NCI-H460 (cell line): ENCODE data around the gene TSPAN10. TPM values are rescaled to one million over a fixed set of nuclear protein-coding genes. Genes with fewer than 3 reads are reported as not detected.

Experiments used
- DNase-seq: peaks from one replicate; pipeline ENCODE4 v3.0.0-alpha.2; 2016; ENCODE audit warnings: low read depth; ENCODE audit errors: extremely low read depth
- total RNA-seq: library from RNA; depleted of rRNA; stranded (reverse); fragments of >200 nt; shearing (Covaris generic); gene quantifications from 2 replicates; pipeline ENCODE4 v1.2.3, GENCODE V29; 2014

TSPAN10 gene
- total RNA-seq, 1 experiment from 2014 or later, result 0.42 TPM

- no peak for DNase-seq
These were observed 22.0 kb downstream of the TSPAN10 start for GRCh38 chr17:81659038-81659437.

- DNase-seq, result no peak
These were observed 23.4 kb downstream of the TSPAN10 start for GRCh38 chr17:81660441-81660840.

- DNase-seq, result no peak
These were observed 25.0 kb downstream of the TSPAN10 start for GRCh38 chr17:81662002-81662401.

GRCh38 chr17:81664051-81664470 lies 27.1 kb downstream of the TSPAN10 start:
- DNase-seq, result no peak

- DNase-seq, result no peak
These were observed 28.5 kb downstream of the TSPAN10 start for GRCh38 chr17:81665205-81666091.

- DNase-seq, result no peak
These were observed 29.0 kb downstream of the TSPAN10 start for GRCh38 chr17:81666092-81666341.

GRCh38 chr17:81666342-81667191 lies 29.6 kb downstream of the TSPAN10 start, which contains the start of the genes CCDC137 and OXLD1:
Gene CCDC137 (plus strand): TSS chr17:81666737. CDS start chr17:81666767, 30 bp downstream.
Gene OXLD1 (minus strand): TSS chr17:81666605. CDS start chr17:81666577, 28 bp downstream.
- peak; percentile 93 for DNase-seq

- no peak for DNase-seq
These were observed 30.8 kb downstream of the TSPAN10 start for GRCh38 chr17:81667754-81668153.

- no peak for DNase-seq
These were observed 35.5 kb downstream of the TSPAN10 start for GRCh38 chr17:81672504-81672903.

GRCh38 chr17:81672954-81673353 lies 36.0 kb downstream of the TSPAN10 start:
- no peak for DNase-seq

GRCh38 chr17:81673561-81674258 lies 36.7 kb downstream of the TSPAN10 start:
- DNase-seq, result no peak

- DNase-seq, result peak; percentile 30
These were observed 38.7 kb downstream of the TSPAN10 start for GRCh38 chr17:81675515-81676221.

- DNase-seq, result no peak
These were observed 39.9 kb downstream of the TSPAN10 start for GRCh38 chr17:81676906-81677305.

GRCh38 chr17:81680150-81680549 lies 43.2 kb downstream of the TSPAN10 start:
- DNase-seq, result no peak

GRCh38 chr17:81681672-81682071 lies 44.7 kb downstream of the TSPAN10 start:
- no peak for DNase-seq

- DNase-seq, result no peak
These were observed 45.7 kb downstream of the TSPAN10 start for GRCh38 chr17:81682565-81683207.

- DNase-seq, result no peak
These were observed 46.2 kb downstream of the TSPAN10 start for GRCh38 chr17:81683208-81683583.

- DNase-seq, result peak; percentile 99
These were observed 46.8 kb downstream of the TSPAN10 start, which contains the start of the genes ARL16 and HGS for GRCh38 chr17:81683584-81684441. Gene ARL16 (minus strand): TSS chr17:81683797. CDS start chr17:81683753, 44 bp downstream. Gene HGS (plus strand): TSS chr17:81684011. CDS start chr17:81684067, 56 bp downstream.

- DNase-seq, result peak; percentile 32
These were observed 47.5 kb downstream of the TSPAN10 start for GRCh38 chr17:81684442-81684911.
